GM23248 (cell line): ENCODE data around the gene LMO7.

Experiments used
- EZH2 ChIP-seq: fragments of 200-600 bp; sonication (generic); IDR thresholded peaks from 2 replicates; pipeline ENCODE4 v1.6.1; 2018; ENCODE audit warnings: antibody characterized with exemption, mild to moderate bottlenecking; ENCODE audit not compliant: insufficient read depth, poor library complexity, severe bottlenecking
- EZH2phosphoT487 ChIP-seq: fragments of 200-600 bp; sonication (generic); IDR thresholded peaks from 2 replicates; pipeline ENCODE4 v1.6.1; 2018; ENCODE audit warnings: antibody characterized with exemption, moderate library complexity, mild to moderate bottlenecking, low read depth; ENCODE audit not compliant: insufficient read depth

- TF ChIP-seq EZH2 (no peak), EZH2phosphoT487 (no peak)
These were observed 3.3 kb downstream of the LMO7 start for GRCh38 chr13:75639454-75639853.
